ENCODE measurements around the gene PCDH15.
"Not testable (repeated sequence)": the region's sequence is repeated elsewhere in the genome, so short reads cannot be mapped to it uniquely, and the experiment has no call there.

Gene PCDH15

GRCh38 chr10:54554028-54554427 lies 247.0 kb downstream of the PCDH15 start:
- no peak for DNase-seq (ENCODE audit: low read depth)

GRCh38 chr10:54550016-54550415 lies 251.0 kb downstream of the PCDH15 start:
- DNase-seq (ENCODE audit: low read depth) = no peak

- DNase-seq (ENCODE audit: low read depth) = no peak
Observed at GRCh38 chr10:54531296-54531695, 269.7 kb downstream of the PCDH15 start.

DNA sequence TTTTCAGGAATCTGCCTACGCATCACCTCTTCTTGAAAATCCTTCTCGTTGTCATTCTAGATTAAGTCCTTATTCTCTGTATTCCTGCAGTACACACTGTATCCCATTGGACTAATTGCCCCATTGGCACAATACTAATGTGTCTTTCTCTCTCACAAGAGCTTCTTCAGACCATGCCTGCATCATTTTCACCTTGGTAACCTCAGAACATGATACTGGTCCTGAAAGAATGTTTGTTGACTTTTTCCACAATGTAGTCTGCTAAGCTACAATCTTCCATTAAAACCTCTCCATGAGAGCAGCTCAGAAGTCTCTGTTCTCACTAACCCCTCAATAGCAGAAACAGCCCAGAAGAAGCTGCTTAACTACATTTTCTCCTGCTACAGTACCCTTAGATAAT lies 270.7 kb downstream of the PCDH15 start:
- DNase-seq (ENCODE audit: low read depth) = no peak

- DNase-seq (ENCODE audit: low read depth) = no peak
Observed at GRCh38 chr10:54525816-54526215, 275.2 kb downstream of the PCDH15 start.

GRCh38 chr10:54515244-54515643 lies 285.8 kb downstream of the PCDH15 start:
- DNase-seq (ENCODE audit: low read depth) = not testable (repeated sequence)

DNA sequence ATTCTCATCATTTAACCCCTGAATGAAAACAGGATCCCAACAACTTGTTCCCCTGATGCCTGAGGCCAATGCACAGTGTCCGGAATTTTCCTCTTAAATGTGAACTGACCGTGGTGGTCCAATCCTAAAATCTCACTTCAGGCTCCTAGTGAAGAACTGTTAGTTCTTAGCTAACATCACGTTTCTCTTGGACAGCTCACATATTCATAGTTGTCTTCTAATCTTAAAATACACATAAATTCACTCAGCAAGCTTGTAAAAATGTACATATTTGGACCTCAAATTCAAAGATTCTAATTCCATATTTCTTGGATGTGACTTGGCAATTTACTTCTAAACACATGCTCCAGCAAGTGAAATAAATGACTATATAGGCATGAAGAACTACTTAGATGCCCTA lies 297.2 kb downstream of the PCDH15 start:
- DNase-seq (ENCODE audit: low read depth) = no peak

GRCh38 chr10:54501929-54502328 lies 299.1 kb downstream of the PCDH15 start:
- DNase-seq (ENCODE audit: low read depth) = no peak

DNA sequence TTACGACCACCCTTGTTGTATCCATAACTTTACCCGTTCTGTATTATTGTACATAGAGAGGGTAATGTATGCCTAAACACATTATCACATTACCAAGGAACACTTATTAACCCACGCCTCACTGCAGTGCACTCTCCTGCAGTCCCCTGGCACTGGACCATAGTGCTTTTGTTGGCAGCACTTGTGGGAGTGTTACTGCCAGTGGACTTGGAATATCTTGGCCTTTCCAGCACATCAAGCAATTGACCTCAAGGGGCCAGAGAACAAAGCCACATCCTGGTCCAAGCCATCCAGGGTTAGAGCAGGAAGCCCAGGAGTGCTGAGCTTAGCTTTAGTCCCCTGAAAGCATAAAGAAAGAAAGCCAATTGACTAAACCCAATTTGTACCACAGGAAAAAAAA lies 304.2 kb downstream of the PCDH15 start:
- no peak for DNase-seq (ENCODE audit: low read depth)

GRCh38 chr10:54487743-54488142 lies 313.3 kb downstream of the PCDH15 start:
- DNase-seq (ENCODE audit: low read depth) = no peak

- no peak for DNase-seq (ENCODE audit: low read depth)
Observed at GRCh38 chr10:54485971-54486370, 315.1 kb downstream of the PCDH15 start.

GRCh38 chr10:54484186-54484585 lies 316.8 kb downstream of the PCDH15 start:
- DNase-seq (ENCODE audit: low read depth) = no peak

- DNase-seq (ENCODE audit: low read depth) = no peak
Observed at GRCh38 chr10:54478601-54479000, 322.4 kb downstream of the PCDH15 start.

DNA sequence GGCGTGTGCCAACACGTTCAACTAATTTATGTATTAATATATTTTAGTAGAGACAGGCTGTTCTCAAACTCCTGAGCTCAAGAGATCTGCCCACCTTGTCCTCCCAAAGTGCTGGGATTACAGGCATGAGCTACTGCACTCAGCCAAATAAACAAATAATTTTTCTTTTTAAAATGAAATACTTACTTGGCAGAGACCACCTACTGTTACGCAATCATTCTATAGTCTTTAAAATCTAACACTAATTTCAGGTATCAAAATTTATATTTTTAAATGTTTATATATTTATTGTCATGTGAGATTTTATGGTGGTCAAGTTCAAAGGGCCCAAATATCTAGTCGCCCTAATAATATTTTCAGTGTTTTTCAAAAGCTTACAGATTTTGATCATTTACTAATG lies 323.3 kb downstream of the PCDH15 start:
- no peak for DNase-seq (ENCODE audit: low read depth)

DNA sequence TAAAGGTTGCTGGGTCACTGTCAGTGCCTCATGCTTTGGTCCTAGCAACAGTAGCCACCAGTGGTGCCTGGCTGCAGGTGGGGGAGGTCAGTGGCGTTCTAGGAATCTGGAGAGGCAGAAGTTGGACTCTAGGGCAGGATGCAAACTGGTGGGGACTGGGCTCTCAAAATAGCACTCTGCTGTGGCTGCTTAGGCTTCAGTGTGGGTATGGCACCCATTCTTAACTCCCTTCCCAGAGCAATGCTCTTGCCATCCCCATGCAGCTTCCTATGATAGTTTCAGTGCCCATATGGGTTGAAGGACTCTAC lies 330.8 kb downstream of the PCDH15 start:
- DNase-seq (ENCODE audit: low read depth) = no peak

DNA sequence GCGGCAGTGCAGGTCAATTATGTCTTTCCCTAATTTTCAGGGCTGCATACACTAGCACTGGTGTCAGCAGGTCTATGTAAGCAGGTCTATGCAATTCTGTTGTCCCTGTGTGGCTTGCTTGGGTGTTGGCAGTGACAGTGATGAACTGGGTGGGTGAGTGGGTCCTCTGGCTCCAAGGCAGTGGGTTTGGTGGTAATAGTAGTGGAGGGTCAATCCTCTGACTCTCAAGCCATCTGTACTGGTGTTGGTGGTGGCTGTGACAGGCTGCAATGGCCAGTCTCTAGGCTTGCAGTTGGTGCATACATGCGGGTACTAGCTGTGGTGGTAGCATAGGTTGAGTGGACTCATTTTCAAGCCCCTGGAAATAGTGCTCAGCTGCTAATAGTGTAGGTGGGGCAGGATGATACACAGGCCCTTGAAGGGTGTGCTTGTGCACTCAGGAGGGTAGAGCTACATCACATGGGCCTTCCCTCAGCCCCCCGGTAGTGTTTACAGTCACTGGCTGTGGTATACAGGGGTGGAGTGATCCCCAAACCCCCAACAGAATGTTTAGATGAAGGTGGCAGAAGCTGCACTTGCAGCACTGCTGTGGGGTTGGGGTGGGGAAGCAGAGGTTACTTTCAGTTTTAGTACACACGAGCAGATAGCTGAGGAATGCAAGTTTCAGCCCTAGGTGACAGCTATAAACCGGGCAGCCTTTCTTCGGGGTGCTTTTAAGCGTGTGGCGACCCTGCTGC lies 331.3 kb downstream of the PCDH15 start:
- DNase-seq (ENCODE audit: low read depth) = no peak

- no peak for DNase-seq (ENCODE audit: low read depth)
Observed at GRCh38 chr10:54454271-54454670, 346.8 kb downstream of the PCDH15 start.

GRCh38 chr10:54449056-54449455 lies 352.0 kb downstream of the PCDH15 start:
- no peak for DNase-seq (ENCODE audit: low read depth)

DNA sequence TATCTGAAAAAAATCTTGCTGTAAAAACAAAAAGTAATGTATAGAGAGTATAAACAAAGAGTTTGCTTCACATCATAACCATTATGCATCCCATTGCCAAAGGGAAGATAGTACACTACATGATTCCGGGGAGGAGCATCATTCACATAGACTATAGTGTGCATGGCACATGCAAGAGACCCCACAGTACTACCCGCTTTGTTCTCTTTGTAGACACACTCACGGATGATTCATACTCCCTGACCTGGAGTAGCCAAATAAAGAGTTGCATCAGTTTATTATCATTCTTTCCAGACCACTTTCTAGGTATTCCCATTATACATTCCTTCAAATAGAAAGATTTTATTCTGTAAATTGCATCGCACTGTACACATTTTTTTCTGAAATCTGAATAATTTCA lies 356.9 kb downstream of the PCDH15 start:
- no peak for DNase-seq (ENCODE audit: low read depth)

- DNase-seq (ENCODE audit: low read depth) = peak; percentile 9
Observed at GRCh38 chr10:54441275-54441674, 359.8 kb downstream of the PCDH15 start.

DNA sequence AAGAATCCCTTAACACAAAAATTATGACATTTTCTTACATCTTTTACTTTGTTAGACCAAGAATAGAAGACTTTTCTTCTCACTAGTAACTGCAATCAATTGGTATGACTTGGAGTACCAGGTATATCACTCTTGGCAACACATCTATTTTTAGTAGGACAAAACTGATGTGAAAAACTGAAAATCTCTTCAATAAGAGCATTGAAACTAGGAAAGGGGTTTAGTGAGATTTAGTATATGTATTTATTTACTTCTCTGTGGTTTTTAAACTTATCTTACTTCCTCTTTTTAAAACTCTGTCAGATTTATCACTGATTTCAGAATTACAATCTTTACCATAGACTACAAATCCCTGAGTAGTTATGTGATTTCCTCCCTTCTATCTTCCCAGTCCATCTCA lies 366.2 kb downstream of the PCDH15 start:
- no peak for DNase-seq (ENCODE audit: low read depth)

DNA sequence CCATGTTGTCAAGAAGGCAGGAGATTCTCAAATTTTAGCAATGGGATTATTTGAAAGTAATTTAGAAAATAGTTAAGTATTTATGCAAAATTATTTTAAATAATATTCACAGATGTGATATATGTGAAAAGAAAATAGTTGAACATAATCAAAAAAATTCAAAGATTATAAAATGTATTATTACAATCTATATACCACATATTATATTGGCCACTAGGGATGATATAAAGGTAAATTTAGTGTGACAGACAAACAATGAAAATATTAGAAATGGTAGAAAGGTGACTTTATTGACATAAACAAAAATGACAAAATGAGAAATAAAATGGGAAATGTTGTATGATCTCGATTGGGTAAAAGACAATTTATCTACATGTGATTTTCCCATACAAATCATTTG lies 385.5 kb downstream of the PCDH15 start:
- DNase-seq (ENCODE audit: low read depth) = no peak

DNA sequence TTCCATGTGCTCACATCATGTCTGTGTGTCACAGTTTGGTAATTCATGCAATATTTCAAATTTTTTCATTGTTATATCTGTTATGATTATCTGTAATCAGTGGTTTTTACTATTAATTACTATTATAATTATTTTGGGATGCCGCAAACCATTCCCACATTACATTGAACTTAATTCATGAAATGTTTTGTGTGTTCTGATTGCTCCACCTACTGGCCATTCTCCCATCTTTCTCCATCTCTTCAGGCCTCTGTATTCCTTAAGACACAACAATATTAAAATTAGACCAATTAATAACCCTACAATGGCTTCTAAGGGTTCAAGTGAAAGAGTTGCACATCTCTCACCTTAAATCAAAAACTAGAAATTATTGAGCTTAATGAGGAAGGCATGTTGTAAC lies 398.5 kb downstream of the PCDH15 start:
- peak; percentile 3 for DNase-seq (ENCODE audit: low read depth)

DNA sequence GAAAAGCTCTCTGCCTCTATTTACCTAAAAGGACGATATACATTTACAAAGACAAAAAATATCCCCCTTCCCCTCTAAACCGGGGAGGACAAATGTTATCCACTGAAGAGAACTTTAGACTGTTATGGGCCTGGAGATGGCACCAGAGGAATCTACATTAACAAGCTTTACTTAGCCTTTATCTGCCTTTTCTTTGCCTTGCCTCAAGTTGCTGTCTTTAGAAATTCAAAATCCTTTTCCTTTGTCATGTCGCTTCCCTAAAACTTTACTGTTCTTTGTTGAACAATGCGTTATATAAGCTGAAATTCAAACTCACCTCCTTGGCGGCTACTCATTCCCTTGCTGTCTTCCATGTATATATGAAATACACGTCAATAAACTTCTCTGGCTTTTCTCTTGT lies 405.0 kb downstream of the PCDH15 start:
- DNase-seq (ENCODE audit: low read depth) = no peak

- not testable (repeated sequence) for DNase-seq (ENCODE audit: low read depth)
Observed at GRCh38 chr10:54394598-54394997, 406.4 kb downstream of the PCDH15 start.

Measured in non-pigmented ciliary epithelial cell (primary cell).